Uterus (tissue), 2 donors: ENCODE measurements around the gene PLXNA2.

Source experiments
- CTCF ChIP-seq, 4 experiments: fragments of 200-600 bp in 2 of 4; fragments of 450-650 bp in 2 of 4; sonication (generic) in 2 of 4; IDR thresholded peaks; one replicate each; pipeline ENCODE4 v1.5.1; 2016 to 2019; ENCODE audit warnings: antibody characterized with exemption in 4 of 4, mild to moderate bottlenecking in 2 of 4, moderate library complexity in 1 of 4
- POLR2A ChIP-seq, 2 donors: fragments of 450-650 bp; IDR thresholded peaks; one replicate each; pipeline ENCODE4 v1.6.1; 2016; ENCODE audit warnings: antibody characterized with exemption in 2 of 2, mild to moderate bottlenecking in 1 of 2, moderate library complexity in 1 of 2

GRCh38 chr1:208031316-208031931 is 212.8 kb downstream of the PLXNA2 start:
- TF ChIP-seq CTCF (IDR thresholded peaks at IDR 0.05) (no peak), POLR2A (IDR thresholded peaks at IDR 0.05) (no peak)
